ENCODE measurements around the gene DTD1. TPM values are rescaled to one million over a fixed set of nuclear protein-coding genes. Genes with fewer than 3 reads are reported as not detected.

The DTD1 gene
- total RNA-seq, 1 donor from 2014 or later: 34.9 TPM

DNA sequence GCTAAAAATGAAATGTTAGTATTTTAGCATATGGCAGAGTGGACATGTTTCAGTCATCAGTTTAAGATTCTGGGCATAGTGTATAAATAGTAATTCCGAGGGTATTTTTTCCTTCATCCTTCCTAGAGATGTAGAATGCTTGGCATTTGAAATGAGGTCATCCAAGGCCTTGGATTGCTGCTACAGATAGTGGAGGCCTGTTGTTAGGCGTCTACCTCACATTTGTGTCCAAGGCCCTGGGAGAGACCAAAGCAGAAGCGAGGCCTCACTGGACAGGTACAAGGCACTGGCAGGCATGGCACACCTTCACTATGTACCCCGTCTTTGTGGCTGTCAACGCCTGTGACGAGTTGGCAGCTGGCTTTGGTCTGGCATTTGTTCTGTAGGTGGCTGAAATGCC lies 58.0 kb downstream of the DTD1 start:
- intact Hi-C loops (cut with DNase I): loop anchor here (10.0 kb wide), 1 partner anchor 1009 kb away; no protein-coding TSS in a partner anchor
- DNase-seq (ENCODE audit: low spot score in 2 of 2): no peak
- no peaks in the 10 kb centered on the region for H3K27me3 ChIP-seq
- no peak overlapping the region for H3K4me3 ChIP-seq
- H3K4me1 ChIP-seq: no peaks in the 10 kb centered on the region
- TF ChIP-seq, protein P1, sequence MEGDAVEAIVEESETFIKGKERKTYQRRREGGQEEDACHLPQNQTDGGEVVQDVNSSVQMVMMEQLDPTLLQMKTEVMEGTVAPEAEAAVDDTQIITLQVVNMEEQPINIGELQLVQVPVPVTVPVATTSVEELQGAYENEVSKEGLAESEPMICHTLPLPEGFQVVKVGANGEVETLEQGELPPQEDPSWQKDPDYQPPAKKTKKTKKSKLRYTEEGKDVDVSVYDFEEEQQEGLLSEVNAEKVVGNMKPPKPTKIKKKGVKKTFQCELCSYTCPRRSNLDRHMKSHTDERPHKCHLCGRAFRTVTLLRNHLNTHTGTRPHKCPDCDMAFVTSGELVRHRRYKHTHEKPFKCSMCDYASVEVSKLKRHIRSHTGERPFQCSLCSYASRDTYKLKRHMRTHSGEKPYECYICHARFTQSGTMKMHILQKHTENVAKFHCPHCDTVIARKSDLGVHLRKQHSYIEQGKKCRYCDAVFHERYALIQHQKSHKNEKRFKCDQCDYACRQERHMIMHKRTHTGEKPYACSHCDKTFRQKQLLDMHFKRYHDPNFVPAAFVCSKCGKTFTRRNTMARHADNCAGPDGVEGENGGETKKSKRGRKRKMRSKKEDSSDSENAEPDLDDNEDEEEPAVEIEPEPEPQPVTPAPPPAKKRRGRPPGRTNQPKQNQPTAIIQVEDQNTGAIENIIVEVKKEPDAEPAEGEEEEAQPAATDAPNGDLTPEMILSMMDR (IDR thresholded peaks at IDR 0.05): no peak
- H3K36me3 ChIP-seq: no peaks in the 10 kb centered on the region
- no peaks in the 10 kb centered on the region for H3K9me3 ChIP-seq
- no peak overlapping the region for H3K27ac ChIP-seq

DNA sequence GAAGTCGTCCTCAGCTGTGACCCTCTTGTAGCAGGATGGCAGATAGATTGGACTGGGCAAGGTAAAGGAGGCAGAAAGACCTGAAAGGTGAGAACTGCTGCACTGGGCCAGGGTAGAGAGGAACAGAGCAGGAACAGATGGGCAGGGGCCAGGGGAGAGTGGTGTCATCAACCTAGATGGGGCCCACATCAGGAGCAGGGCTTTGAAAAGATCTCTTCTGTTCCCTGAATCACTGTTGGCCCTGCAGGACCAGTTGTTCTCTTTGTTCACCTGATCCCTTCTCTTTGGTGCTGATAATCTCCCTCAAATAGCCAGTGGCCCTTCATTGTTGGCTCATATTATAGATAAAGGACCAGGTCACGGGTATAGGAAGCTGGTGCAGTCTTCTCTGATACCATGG lies 59.9 kb downstream of the DTD1 start:
- TF ChIP-seq, protein P1 (IDR thresholded peaks at IDR 0.05): no peak
- no peak overlapping the region for H3K27ac ChIP-seq
- H3K27me3 ChIP-seq: no peaks in the 10 kb centered on the region
- H3K36me3 ChIP-seq: no peaks in the 10 kb centered on the region
- no peak overlapping the region for H3K4me3 ChIP-seq
- DNase-seq (ENCODE audit: low spot score in 2 of 2): no peak
- intact Hi-C loops (cut with DNase I): loop anchor here (10.0 kb wide), 1 partner anchor 1007 kb away; no protein-coding TSS in a partner anchor
- H3K4me1 ChIP-seq: peaks cover 0 to 8% of the 10 kb centered on the region in 2 donors
- H3K9me3 ChIP-seq: no peaks in the 10 kb centered on the region

DNA sequence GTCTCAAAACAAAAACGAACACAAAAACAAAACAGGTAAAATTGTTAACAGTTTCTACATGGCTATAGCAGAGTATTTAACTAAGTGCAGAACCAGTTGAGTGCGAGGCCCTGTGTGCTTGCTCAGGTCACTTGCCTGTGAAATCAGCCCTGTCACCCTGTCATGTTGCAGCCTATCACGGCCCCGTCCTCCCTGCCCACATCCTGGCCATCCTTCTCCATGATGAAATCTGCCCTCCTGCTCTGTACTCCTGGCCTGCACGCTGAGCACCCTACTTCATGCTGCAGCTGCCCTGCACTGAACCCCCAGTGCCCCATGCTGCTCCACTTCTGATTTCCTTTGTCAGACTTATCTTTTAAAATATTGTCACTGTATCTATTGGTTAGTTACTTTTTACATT lies 62.4 kb downstream of the DTD1 start:
- intact Hi-C loops (cut with DNase I): no loop called here
- no peak overlapping the region for H3K4me3 ChIP-seq
- no peak overlapping the region for H3K27ac ChIP-seq
- TF ChIP-seq, protein P1 (IDR thresholded peaks at IDR 0.05): no peak
- H3K36me3 ChIP-seq: no peaks in the 10 kb centered on the region
- no peak for DNase-seq (ENCODE audit: low spot score in 2 of 2)
- no peaks in the 10 kb centered on the region for H3K27me3 ChIP-seq
- peaks cover 0 to 11% of the 10 kb centered on the region in 2 donors for H3K4me1 ChIP-seq
- H3K9me3 ChIP-seq: no peaks in the 10 kb centered on the region

DNA sequence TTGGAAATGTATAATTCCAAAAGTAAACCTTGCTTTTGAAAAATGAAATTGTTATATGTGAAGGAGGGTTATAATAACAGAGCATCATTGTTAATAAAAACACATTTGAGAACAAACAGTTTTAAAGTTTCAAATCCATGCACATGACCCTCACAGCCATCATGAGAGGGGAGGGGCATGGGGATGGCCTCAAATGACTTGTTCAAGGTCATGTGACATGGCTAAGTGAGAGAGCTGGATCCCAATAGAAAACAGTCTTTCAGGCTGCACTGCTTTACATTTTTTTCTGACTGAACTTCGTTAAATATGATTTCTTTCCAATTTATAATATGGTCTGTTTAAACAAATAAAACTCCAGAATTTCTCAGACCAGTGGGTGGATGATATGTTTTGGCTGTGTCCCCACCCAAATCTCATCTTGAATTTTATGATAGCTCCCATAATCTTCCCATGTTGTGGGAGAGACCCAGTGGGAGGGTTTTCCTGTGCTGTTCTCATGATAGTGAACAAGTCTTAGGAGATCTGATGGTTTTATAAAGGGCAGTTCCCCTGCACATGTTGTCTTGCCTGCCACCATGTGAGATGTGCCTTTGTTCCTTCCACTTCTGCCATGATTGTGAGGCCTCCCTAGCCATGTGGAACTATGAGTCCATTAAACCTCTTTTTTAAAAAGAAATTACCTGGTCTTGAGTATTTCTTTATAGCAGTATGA lies 66.0 kb downstream of the DTD1 start:
- Histone ChIP-seq H3K4me3 (no peak overlapping the region), H3K9me3 (no peaks in the 10 kb centered on the region), H3K36me3 (no peaks in the 10 kb centered on the region), H3K27ac (no peak overlapping the region), H3K4me1 (peaks cover 0 to 11% of the 10 kb centered on the region in 2 donors), H3K27me3 (no peaks in the 10 kb centered on the region)
- intact Hi-C loops (cut with DNase I): no loop called here
- TF ChIP-seq, protein P1 (IDR thresholded peaks at IDR 0.05): no peak
- DNase-seq (ENCODE audit: low spot score in 2 of 2): no peak

DNA sequence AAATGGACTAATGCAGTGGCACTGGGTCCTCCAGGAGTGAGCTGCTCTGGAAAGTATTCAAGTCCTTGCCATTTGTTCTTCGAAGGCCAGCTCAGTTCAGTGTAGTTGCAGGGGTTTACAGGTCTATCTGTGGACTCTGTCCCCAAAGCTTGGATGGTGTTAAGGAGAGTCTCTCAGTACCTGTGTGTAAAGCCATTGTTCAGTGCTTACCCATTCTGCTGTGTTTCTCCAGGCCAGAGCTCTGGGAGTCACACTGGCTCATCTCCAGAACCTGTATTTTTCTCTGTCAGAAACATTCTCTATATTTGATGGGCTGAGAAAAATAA lies 66.6 kb downstream of the DTD1 start:
- DNase-seq (ENCODE audit: low spot score in 2 of 2): no peak
- H3K36me3 ChIP-seq: no peaks in the 10 kb centered on the region
- peaks cover 0 to 11% of the 10 kb centered on the region in 2 donors for H3K4me1 ChIP-seq
- no peaks in the 10 kb centered on the region for H3K9me3 ChIP-seq
- no peak overlapping the region for H3K27ac ChIP-seq
- H3K27me3 ChIP-seq: no peaks in the 10 kb centered on the region
- intact Hi-C loops (cut with DNase I): no loop called here
- TF ChIP-seq, protein P1 (IDR thresholded peaks at IDR 0.05): no peak
- H3K4me3 ChIP-seq: no peak overlapping the region

All from ascending aorta (tissue), 2 donors.